HCT116 (cell line): ENCODE measurements around the gene EPB41L4A.

Source experiments
- CEBPB ChIP-seq: IDR thresholded peaks from 2 replicates; pipeline ENCODE4 v1.6.1; 2012; ENCODE audit warnings: low read depth
- CTCF ChIP-seq, 3 experiments: fragments of 200-600 bp in 1 of 3; sonication (generic) in 1 of 3; IDR thresholded peaks in 2 of 3; conservative IDR thresholded peaks in 1 of 3; 2 replicates each; pipeline ENCODE4 v1.5.1; 2012 to 2017; ENCODE audit warnings: low read depth in 2 of 3, low read length in 2 of 3, antibody characterized with exemption in 1 of 3, borderline replicate concordance in 1 of 3, control low read depth in 1 of 3, mild to moderate bottlenecking in 1 of 3, mixed read lengths in 1 of 3, mixed run types in 1 of 3, moderate library complexity in 1 of 3; ENCODE audit not compliant: insufficient read depth in 1 of 3
- EGR1 ChIP-seq: IDR thresholded peaks from 2 replicates; pipeline ENCODE4 v1.6.1; 2012; ENCODE audit warnings: low read depth
- RAD21 ChIP-seq: IDR thresholded peaks from 2 replicates; pipeline ENCODE4 v1.6.1; 2012; ENCODE audit warnings: low read depth, mild to moderate bottlenecking

DNA sequence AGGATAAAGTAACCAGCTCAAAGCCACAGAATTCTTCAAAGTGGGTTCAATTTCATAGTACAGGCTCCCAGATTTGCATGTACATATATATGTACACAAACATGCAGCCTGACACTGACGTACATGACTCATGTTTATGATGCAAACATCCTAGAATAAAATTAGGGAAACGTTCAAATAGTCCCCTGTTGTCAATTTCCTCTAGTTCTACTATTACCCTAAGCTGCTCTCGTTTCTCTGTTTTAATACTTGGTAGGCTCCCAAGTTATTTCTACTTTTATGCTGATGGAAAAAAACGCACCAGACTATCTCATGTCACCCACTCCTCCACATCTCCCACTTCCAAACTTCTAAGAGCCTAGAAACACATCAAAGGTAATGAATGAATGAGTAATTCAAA is 229.7 kb downstream of the EPB41L4A start:
- no peak for TF ChIP-seq CTCF (IDR thresholded peaks at IDR 0.05 in 2 of 3, conservative IDR thresholded peaks at IDR 0.05 in 1 of 3; ENCODE audit: borderline replicate concordance in 1 of 3, insufficient read depth in 1 of 3, low read depth in 2 of 3, low read length in 2 of 3)
- no peak for TF ChIP-seq RAD21
- no peak for TF ChIP-seq EGR1
- no peak for TF ChIP-seq CEBPB
